Naive thymus-derived CD4-positive, alpha-beta T cell (primary cell): ENCODE results near the gene SIPA1L3. TPM values are rescaled to one million over a fixed set of nuclear protein-coding genes. Genes with fewer than 3 reads are reported as not detected.

ENCODE experiments used
- ATAC-seq: fragments of 150-1000 bp; cut with Tn5 transposase; 2 replicates; pipeline ENCODE4 v1.10.0; 2021; ENCODE audit warnings: mild to moderate bottlenecking, moderate library complexity
- CTCF ChIA-PET: fragments of 350-600 bp; sonication (Branson Sonifier 250); formaldehyde crosslinking; loops from one replicate; lab custom pipeline; 2021; ENCODE audit warnings: antibody characterized with exemption; lab: Charles Lee
- POLR2A ChIA-PET: fragments of 350-600 bp; sonication (Branson Sonifier 250); formaldehyde crosslinking; loops from one replicate; lab custom pipeline; 2021; ENCODE audit warnings: antibody characterized with exemption, inconsistent platforms; lab: Charles Lee
- DNase-seq, 9 donors: peaks; one replicate each; pipeline versions ENCODE4 v3.0.0 to v3.0.0-alpha.2; 2020 to 2022; ENCODE audit warnings: mixed read lengths in 1 of 9
- H3K27ac ChIP-seq: one replicate; pipeline ENCODE4 v1.7.0; 2013; ENCODE audit warnings: mild to moderate bottlenecking, low read depth, low read length, moderate library complexity
- H3K27me3 ChIP-seq, 2 donors: one replicate each; pipeline ENCODE4 v1.7.0; 2013; ENCODE audit warnings: low read length in 2 of 2, mild to moderate bottlenecking in 2 of 2, moderate library complexity in 2 of 2; ENCODE audit not compliant: control insufficient read depth in 2 of 2, insufficient read depth in 2 of 2
- H3K36me3 ChIP-seq, 3 experiments: 1 replicate in 2 of 3; 2 replicates in 1 of 3; pipeline ENCODE4 v1.7.0; 2013; ENCODE audit warnings: low read length in 3 of 3, mild to moderate bottlenecking in 3 of 3, moderate library complexity in 1 of 3; ENCODE audit not compliant: insufficient read depth in 3 of 3, control insufficient read depth in 2 of 3
- H3K4me1 ChIP-seq, 2 donors: one replicate each; pipeline ENCODE4 v1.7.0; 2013; ENCODE audit warnings: low read length in 2 of 2, mild to moderate bottlenecking in 2 of 2, moderate library complexity in 1 of 2; ENCODE audit not compliant: control insufficient read depth in 2 of 2, insufficient read depth in 2 of 2
- H3K4me3 ChIP-seq: 2 replicates; pipeline ENCODE4 v1.7.0; 2013; ENCODE audit warnings: mild to moderate bottlenecking, low read length
- H3K9me3 ChIP-seq, 3 experiments: 1 replicate in 2 of 3; 2 replicates in 1 of 3; pipeline ENCODE4 v1.7.0; 2013; ENCODE audit warnings: low read length in 3 of 3; ENCODE audit not compliant: control insufficient read depth in 2 of 3
- H3K27ac Mint-ChIP-seq, 9 donors: one replicate each; pipeline ENCODE4 v1.8.0; 2020 to 2022; ENCODE audit warnings: mixed read lengths in 9 of 9, mild to moderate bottlenecking in 8 of 9, moderate library complexity in 5 of 9, inconsistent platforms in 2 of 9
- H3K27me3 Mint-ChIP-seq, 5 donors: one replicate each; pipeline ENCODE4 v1.8.0; 2021 to 2022; ENCODE audit warnings: mixed read lengths in 5 of 5, mild to moderate bottlenecking in 1 of 5
- H3K36me3 Mint-ChIP-seq, 5 donors: one replicate each; pipeline ENCODE4 v1.8.0; 2020 to 2022; ENCODE audit warnings: mixed read lengths in 5 of 5, mild to moderate bottlenecking in 3 of 5, inconsistent platforms in 1 of 5
- H3K4me1 Mint-ChIP-seq, 7 donors: one replicate each; pipeline ENCODE4 v1.8.0; 2020 to 2022; ENCODE audit warnings: mixed read lengths in 7 of 7, mild to moderate bottlenecking in 3 of 7, inconsistent platforms in 1 of 7
- H3K4me3 Mint-ChIP-seq, 10 donors: one replicate each; pipeline ENCODE4 v1.8.0; 2020 to 2022; ENCODE audit warnings: mild to moderate bottlenecking in 10 of 10, mixed read lengths in 10 of 10, moderate library complexity in 6 of 10, inconsistent platforms in 2 of 10
- H3K9me3 Mint-ChIP-seq, 11 donors: one replicate each; pipeline ENCODE4 v1.8.0; 2020 to 2022; ENCODE audit warnings: mixed read lengths in 11 of 11, mild to moderate bottlenecking in 4 of 11, inconsistent platforms in 1 of 11, moderate library complexity in 1 of 11
- intact Hi-C, 2 donors: fragments of 100-400 bp; cut with micrococcal nuclease; formaldehyde crosslinking; loops; one replicate each; pipeline ENCODE4 v1.15.1; 2023
- polyA plus RNA-seq, 2 donors: library from polyadenylated mRNA; unstranded; fragments of 300-500 nt; fragmentation: Illumina TruSeq; gene quantifications; one replicate each; pipeline ENCODE4 v1.2.3, GENCODE V29; 2021
- total RNA-seq, 6 experiments: library from RNA in 5 of 6; stranded (reverse) in 5 of 6; gene quantifications; 1 replicate in 5 of 6; 2 replicates in 1 of 6; pipeline ENCODE4 v1.2.3 and lab custom pipeline; 2021 to 2026

SIPA1L3 gene
- total and polyA plus RNA-seq, 7 experiments from 2014 or later: 0.91 to 38.7 (median 22.5) TPM

DNA sequence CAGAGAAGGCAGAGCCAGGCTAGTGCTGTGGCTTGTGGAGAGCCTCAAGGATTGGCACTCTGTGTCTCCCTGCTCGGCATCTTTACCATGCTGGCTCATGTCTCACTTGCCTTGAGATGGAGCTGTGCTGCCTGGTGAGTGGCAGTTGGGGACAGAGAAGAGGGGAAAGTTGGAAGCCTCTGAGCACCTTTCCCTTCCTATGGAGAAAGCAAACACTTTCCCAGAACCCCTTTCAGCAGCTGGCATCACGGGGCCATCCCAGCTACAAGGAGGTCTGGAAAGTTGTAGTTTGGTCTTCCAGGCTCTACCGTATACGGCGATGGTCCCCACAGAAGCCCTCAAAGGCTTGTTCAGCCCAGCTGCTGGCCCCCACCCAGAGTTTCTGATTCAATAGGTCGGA, 258.3 kb downstream of the SIPA1L3 start:
- H3K27ac Mint-ChIP-seq: no peak overlapping the region
- Histone ChIP-seq H3K9me3 (peaks cover 0 to 13% (median 0%) of the 10 kb centered on the region in 3 experiments), H3K27ac (no peak overlapping the region), H3K36me3 (peaks cover 0 to 56% (median 6%) of the 10 kb centered on the region in 3 experiments), H3K4me1 (no peaks in the 10 kb centered on the region), H3K4me3 (no peak overlapping the region), H3K27me3 (no peaks in the 10 kb centered on the region)
- H3K9me3 Mint-ChIP-seq: peaks cover 0 to 23% (median 4%) of the 10 kb centered on the region in 11 donors
- H3K36me3 Mint-ChIP-seq: peaks cover 10 to 66% (median 41%) of the 10 kb centered on the region in 5 donors
- ATAC-seq (no peak), DNase-seq (no peak)
- no peak overlapping the region for H3K4me3 Mint-ChIP-seq
- no peaks in the 10 kb centered on the region for H3K4me1 Mint-ChIP-seq
- intact Hi-C loops: no loop called here
- POLR2A ChIA-PET: no interaction called here
- H3K27me3 Mint-ChIP-seq: no peaks in the 10 kb centered on the region
- CTCF ChIA-PET: no interaction called here

DNA sequence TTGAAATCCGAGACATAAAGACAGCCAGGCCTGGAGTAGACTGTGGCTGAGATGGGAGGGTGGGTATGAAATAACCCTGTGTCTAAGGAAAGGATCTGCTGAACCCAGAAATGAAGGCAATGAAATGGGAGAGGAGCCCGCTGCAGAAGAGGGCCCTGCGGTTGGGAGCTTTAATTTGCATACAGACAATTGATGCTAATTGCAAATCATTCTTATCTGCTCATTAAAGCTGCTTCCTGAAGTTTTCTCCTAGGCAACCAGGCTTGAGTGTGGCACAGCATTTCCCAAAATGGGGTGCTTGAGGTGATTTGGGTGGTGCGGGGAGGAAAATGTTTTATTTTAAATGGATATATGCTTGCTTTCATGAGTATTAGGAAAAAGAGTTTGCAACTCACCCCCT, 261.6 kb downstream of the SIPA1L3 start:
- intact Hi-C loops: no loop called here
- Histone ChIP-seq H3K9me3 (no peaks in the 10 kb centered on the region), H3K36me3 (peaks cover 0 to 34% (median 6%) of the 10 kb centered on the region in 3 experiments), H3K27me3 (no peaks in the 10 kb centered on the region), H3K4me3 (no peak overlapping the region), H3K4me1 (no peaks in the 10 kb centered on the region), H3K27ac (no peak overlapping the region)
- ChIA-PET POLR2A (no interaction called here), CTCF (no interaction called here)
- H3K27ac Mint-ChIP-seq: no peak overlapping the region
- H3K9me3 Mint-ChIP-seq: peaks cover 0 to 2% (median 0%) of the 10 kb centered on the region in 11 donors
- no peaks in the 10 kb centered on the region for H3K27me3 Mint-ChIP-seq
- peaks cover 7 to 56% (median 26%) of the 10 kb centered on the region in 5 donors for H3K36me3 Mint-ChIP-seq
- peaks cover 0 to 2% (median 0%) of the 10 kb centered on the region in 7 donors for H3K4me1 Mint-ChIP-seq
- H3K4me3 Mint-ChIP-seq: no peak overlapping the region
- DNase-seq: no peak
- no peak for ATAC-seq

GRCh38 chr19:38170334-38170733, 263.3 kb downstream of the SIPA1L3 start:
- H3K27me3 Mint-ChIP-seq: no peaks in the 10 kb centered on the region
- ChIA-PET CTCF (no interaction called here), POLR2A (no interaction called here)
- intact Hi-C loops: no loop called here
- H3K27ac Mint-ChIP-seq: no peak overlapping the region
- Histone ChIP-seq H3K36me3 (peaks cover 0 to 17% (median 0%) of the 10 kb centered on the region in 3 experiments), H3K4me1 (no peaks in the 10 kb centered on the region), H3K27ac (no peak overlapping the region), H3K4me3 (no peak overlapping the region), H3K9me3 (no peaks in the 10 kb centered on the region), H3K27me3 (no peaks in the 10 kb centered on the region)
- no peak overlapping the region for H3K4me3 Mint-ChIP-seq
- H3K4me1 Mint-ChIP-seq: peaks cover 0 to 2% (median 0%) of the 10 kb centered on the region in 7 donors
- peaks cover 0 to 43% (median 15%) of the 10 kb centered on the region in 5 donors for H3K36me3 Mint-ChIP-seq
- no peak for DNase-seq
- ATAC-seq: no peak
- peaks cover 0 to 2% (median 0%) of the 10 kb centered on the region in 11 donors for H3K9me3 Mint-ChIP-seq

GRCh38 chr19:38172001-38172400, 265.0 kb downstream of the SIPA1L3 start:
- CTCF ChIA-PET: no interaction called here
- DNase-seq (no peak), ATAC-seq (no peak)
- peaks cover 0 to 2% (median 0%) of the 10 kb centered on the region in 11 donors for H3K9me3 Mint-ChIP-seq
- intact Hi-C loops: no loop called here
- Histone ChIP-seq H3K9me3 (no peaks in the 10 kb centered on the region), H3K27me3 (no peaks in the 10 kb centered on the region), H3K27ac (no peak overlapping the region), H3K4me3 (no peak overlapping the region), H3K36me3 (peaks cover 0 to 4% (median 0%) of the 10 kb centered on the region in 3 experiments), H3K4me1 (no peaks in the 10 kb centered on the region)
- peaks cover 0 to 33% (median 9%) of the 10 kb centered on the region in 5 donors for H3K36me3 Mint-ChIP-seq
- POLR2A ChIA-PET: interaction anchor here (0.6 kb wide), 1 partner anchor 204 kb away, joined by 3 read pairs; no protein-coding TSS in a partner anchor
- no peak overlapping the region for H3K4me3 Mint-ChIP-seq
- no peak overlapping the region for H3K27ac Mint-ChIP-seq
- H3K4me1 Mint-ChIP-seq: peaks cover 0 to 2% (median 0%) of the 10 kb centered on the region in 7 donors
- H3K27me3 Mint-ChIP-seq: no peaks in the 10 kb centered on the region

GRCh38 chr19:38173291-38174041, 266.5 kb downstream of the SIPA1L3 start:
- POLR2A ChIA-PET: no interaction called here
- H3K27me3 ChIP-seq: no peaks in the 10 kb centered on the region
- H3K27me3 Mint-ChIP-seq: no peaks in the 10 kb centered on the region
- DNase-seq: no peak
- H3K4me3 Mint-ChIP-seq: no peak overlapping the region
- peaks cover 0 to 36% (median 16%) of the 10 kb centered on the region in 5 donors for H3K36me3 Mint-ChIP-seq
- CTCF ChIA-PET: no interaction called here
- H3K36me3 ChIP-seq: peaks cover 0 to 4% (median 0%) of the 10 kb centered on the region in 3 experiments
- ATAC-seq: no peak
- H3K27ac Mint-ChIP-seq: no peak overlapping the region
- H3K4me1 Mint-ChIP-seq: peaks cover 0 to 2% (median 0%) of the 10 kb centered on the region in 7 donors
- H3K4me3 ChIP-seq: no peak overlapping the region
- no peaks in the 10 kb centered on the region for H3K9me3 ChIP-seq
- H3K27ac ChIP-seq: no peak overlapping the region
- H3K9me3 Mint-ChIP-seq: peaks cover 0 to 7% (median 3%) of the 10 kb centered on the region in 11 donors
- no peaks in the 10 kb centered on the region for H3K4me1 ChIP-seq
- intact Hi-C loops: no loop called here

DNA sequence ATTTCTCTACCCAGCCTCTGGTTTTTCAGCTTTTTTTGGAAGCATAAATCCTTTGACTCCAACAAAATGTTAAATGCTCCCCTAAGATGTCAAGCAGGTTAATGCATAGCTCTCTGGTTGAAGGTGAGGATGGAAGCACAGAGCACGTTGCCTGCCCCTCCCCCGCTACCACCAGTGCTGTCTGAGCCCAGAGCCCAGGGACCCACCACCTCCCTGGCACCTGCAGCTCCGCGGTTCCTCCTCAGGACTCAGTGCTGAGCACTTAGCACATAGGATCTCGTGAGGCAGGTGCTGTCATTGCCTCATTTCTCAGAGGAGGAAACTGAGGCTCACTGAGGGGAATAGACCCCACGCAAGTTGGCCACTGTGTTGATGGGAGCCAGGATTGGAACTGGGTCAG, 268.4 kb downstream of the SIPA1L3 start:
- Mint-ChIP-seq H3K36me3 (peaks cover 1 to 46% (median 23%) of the 10 kb centered on the region in 5 donors), H3K4me3 (no peak overlapping the region), H3K27me3 (no peaks in the 10 kb centered on the region), H3K4me1 (peaks cover 0 to 2% (median 0%) of the 10 kb centered on the region in 7 donors), H3K9me3 (peaks cover 0 to 26% (median 9%) of the 10 kb centered on the region in 11 donors), H3K27ac (no peak overlapping the region)
- Histone ChIP-seq H3K27ac (no peak overlapping the region), H3K4me3 (no peak overlapping the region), H3K4me1 (no peaks in the 10 kb centered on the region), H3K27me3 (no peaks in the 10 kb centered on the region), H3K9me3 (peaks cover 0 to 9% (median 7%) of the 10 kb centered on the region in 3 experiments), H3K36me3 (no peaks in the 10 kb centered on the region)
- CTCF ChIA-PET: no interaction called here
- POLR2A ChIA-PET: no interaction called here
- intact Hi-C loops: no loop called here
- no peak for DNase-seq
- no peak for ATAC-seq
